ENCODE measurements around the gene CLDN15.

GRCh38 chr7:101248276-101248675, 10.7 kb upstream of the CLDN15 start:
- TF ChIP-seq, protein P1, sequence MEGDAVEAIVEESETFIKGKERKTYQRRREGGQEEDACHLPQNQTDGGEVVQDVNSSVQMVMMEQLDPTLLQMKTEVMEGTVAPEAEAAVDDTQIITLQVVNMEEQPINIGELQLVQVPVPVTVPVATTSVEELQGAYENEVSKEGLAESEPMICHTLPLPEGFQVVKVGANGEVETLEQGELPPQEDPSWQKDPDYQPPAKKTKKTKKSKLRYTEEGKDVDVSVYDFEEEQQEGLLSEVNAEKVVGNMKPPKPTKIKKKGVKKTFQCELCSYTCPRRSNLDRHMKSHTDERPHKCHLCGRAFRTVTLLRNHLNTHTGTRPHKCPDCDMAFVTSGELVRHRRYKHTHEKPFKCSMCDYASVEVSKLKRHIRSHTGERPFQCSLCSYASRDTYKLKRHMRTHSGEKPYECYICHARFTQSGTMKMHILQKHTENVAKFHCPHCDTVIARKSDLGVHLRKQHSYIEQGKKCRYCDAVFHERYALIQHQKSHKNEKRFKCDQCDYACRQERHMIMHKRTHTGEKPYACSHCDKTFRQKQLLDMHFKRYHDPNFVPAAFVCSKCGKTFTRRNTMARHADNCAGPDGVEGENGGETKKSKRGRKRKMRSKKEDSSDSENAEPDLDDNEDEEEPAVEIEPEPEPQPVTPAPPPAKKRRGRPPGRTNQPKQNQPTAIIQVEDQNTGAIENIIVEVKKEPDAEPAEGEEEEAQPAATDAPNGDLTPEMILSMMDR (IDR thresholded peaks at IDR 0.05): no peak
- TF ChIP-seq ZFX (IDR thresholded peaks at IDR 0.05; ENCODE audit: borderline replicate concordance): no peak
